ENCODE data around the gene PRKCA. TPM values are rescaled to one million over a fixed set of nuclear protein-coding genes. Genes with fewer than 3 reads are reported as not detected.
"Not testable (repeated sequence)": the region's sequence is repeated elsewhere in the genome, so short reads cannot be mapped to it uniquely, and the experiment has no call there.

PRKCA gene
- total RNA-seq, 1 donor from 2014 or later, result 6.7 TPM

- TF ChIP-seq CTCF (conservative IDR thresholded peaks at IDR 0.05; ENCODE audit: low read depth, low read length), result no peak
- H3K4me3 ChIP-seq (ENCODE audit: low read depth, low read length), result no peak overlapping the region
- DNase-seq (ENCODE audit: low read depth), result no peak
Observed at GRCh38 chr17:66337866-66338485, 35.6 kb downstream of the PRKCA start.

- no peak for TF ChIP-seq CTCF (conservative IDR thresholded peaks at IDR 0.05; ENCODE audit: low read depth, low read length)
- DNase-seq (ENCODE audit: low read depth), result no peak
- no peak overlapping the region for H3K4me3 ChIP-seq (ENCODE audit: low read depth, low read length)
Observed at GRCh38 chr17:66338937-66339336, 36.5 kb downstream of the PRKCA start.

- no peak for TF ChIP-seq CTCF (conservative IDR thresholded peaks at IDR 0.05; ENCODE audit: low read depth, low read length)
- H3K4me3 ChIP-seq (ENCODE audit: low read depth, low read length), result no peak overlapping the region
- no peak for DNase-seq (ENCODE audit: low read depth)
Observed at GRCh38 chr17:66339561-66339960, 37.1 kb downstream of the PRKCA start.

GRCh38 chr17:66340720-66341119, 38.3 kb downstream of the PRKCA start:
- no peak for TF ChIP-seq CTCF (conservative IDR thresholded peaks at IDR 0.05; ENCODE audit: low read depth, low read length)
- no peak for DNase-seq (ENCODE audit: low read depth)
- H3K4me3 ChIP-seq (ENCODE audit: low read depth, low read length), result no peak overlapping the region

- no peak for DNase-seq (ENCODE audit: low read depth)
- TF ChIP-seq CTCF (conservative IDR thresholded peaks at IDR 0.05; ENCODE audit: low read depth, low read length), result no peak
- no peak overlapping the region for H3K4me3 ChIP-seq (ENCODE audit: low read depth, low read length)
Observed at GRCh38 chr17:66341462-66341861, 39.0 kb downstream of the PRKCA start.

GRCh38 chr17:66342263-66342662, 39.9 kb downstream of the PRKCA start:
- not testable (repeated sequence) for DNase-seq (ENCODE audit: low read depth); H3K4me3 ChIP-seq (ENCODE audit: low read depth, low read length)

GRCh38 chr17:66343531-66344078, 41.2 kb downstream of the PRKCA start:
- no peak for TF ChIP-seq CTCF (conservative IDR thresholded peaks at IDR 0.05; ENCODE audit: low read depth, low read length)
- H3K4me3 ChIP-seq (ENCODE audit: low read depth, low read length), result no peak overlapping the region
- no peak for DNase-seq (ENCODE audit: low read depth)
